Measurements from ENCODE around the gene GSTK1. TPM values are rescaled to one million over a fixed set of nuclear protein-coding genes. Genes with fewer than 3 reads are reported as not detected.

The GSTK1 gene
- polyA plus RNA-seq, 1 experiment: 100 TPM

GRCh38 chr7:143285806-143286521 is 22.7 kb downstream of the GSTK1 start:
- H3K27me3 ChIP-seq (ENCODE audit: control insufficient read depth, insufficient read depth, low read length): no peaks in the 10 kb centered on the region
- no peak for TF ChIP-seq CTCF (IDR thresholded peaks at IDR 0.05; ENCODE audit: low read depth, low read length)
- DNase-seq (ENCODE audit: low read depth, low spot score): no peak
- H3K27ac ChIP-seq (ENCODE audit: low read depth, low read length): no peak overlapping the region
- POLR2A ChIA-PET: no interaction called here
- CTCF ChIA-PET: interaction anchor here (0.9 to 1.0 kb wide), 2 partner anchors 13 to 71 kb away, joined by 3 to 5 read pairs; no protein-coding TSS in a partner anchor
- no peak overlapping the region for H3K4me3 ChIP-seq (ENCODE audit: low read depth, low read length)
- peaks cover 8% of the 10 kb centered on the region for H3K9me3 ChIP-seq (ENCODE audit: control insufficient read depth, insufficient read depth, low read length)

DNA sequence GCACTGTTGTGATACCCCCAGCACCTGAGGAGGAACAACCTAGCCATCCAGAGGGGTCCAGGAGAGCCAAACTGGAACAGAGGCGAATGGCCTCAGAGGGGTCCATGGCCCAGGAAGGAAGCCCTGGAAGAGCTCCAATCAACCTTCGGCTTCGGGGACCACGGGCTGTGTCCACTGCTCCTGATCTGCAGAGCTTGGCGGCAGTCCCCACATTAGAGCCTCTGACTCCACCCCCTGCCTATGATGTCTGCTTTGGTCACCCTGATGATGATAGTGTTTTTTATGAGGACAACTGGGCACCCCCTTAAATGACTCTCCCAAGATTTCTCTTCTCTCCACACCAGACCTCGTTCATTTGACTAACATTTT is 23.3 kb downstream of the GSTK1 start:
- CTCF ChIA-PET: interaction anchor here (0.9 to 1.0 kb wide), 2 partner anchors 13 to 71 kb away, joined by 3 to 5 read pairs; no protein-coding TSS in a partner anchor
- H3K27me3 ChIP-seq (ENCODE audit: control insufficient read depth, insufficient read depth, low read length): no peaks in the 10 kb centered on the region
- POLR2A ChIA-PET: no interaction called here
- no peak overlapping the region for H3K27ac ChIP-seq (ENCODE audit: low read depth, low read length)
- peaks cover 8% of the 10 kb centered on the region for H3K9me3 ChIP-seq (ENCODE audit: control insufficient read depth, insufficient read depth, low read length)
- no peak overlapping the region for H3K4me3 ChIP-seq (ENCODE audit: low read depth, low read length)
- no peak for TF ChIP-seq CTCF (IDR thresholded peaks at IDR 0.05; ENCODE audit: low read depth, low read length)
- no peak for DNase-seq (ENCODE audit: low read depth, low spot score)

GRCh38 chr7:143287339-143287934 is 24.2 kb downstream of the GSTK1 start:
- peak overlapping the region; percentile 45 for H3K4me3 ChIP-seq (ENCODE audit: low read depth, low read length)
- H3K27ac ChIP-seq (ENCODE audit: low read depth, low read length): no peak overlapping the region
- POLR2A ChIA-PET: interaction anchor here (0.6 to 1.5 kb wide), 13 partner anchors 8 to 110 kb away, joined by 3 to 9 read pairs (median 4); partner anchors contain the start of genes GSTK1 and ZYX
- TF ChIP-seq CTCF (IDR thresholded peaks at IDR 0.05; ENCODE audit: low read depth, low read length): no peak
- DNase-seq (ENCODE audit: low read depth, low spot score): no peak
- CTCF ChIA-PET: interaction anchor here (0.9 to 1.7 kb wide), 8 partner anchors 8 to 93 kb away, joined by 3 to 11 read pairs (median 5); partner anchors contain the start of genes GSTK1 and ZYX
- H3K9me3 ChIP-seq (ENCODE audit: control insufficient read depth, insufficient read depth, low read length): peaks cover 8% of the 10 kb centered on the region
- H3K27me3 ChIP-seq (ENCODE audit: control insufficient read depth, insufficient read depth, low read length): no peaks in the 10 kb centered on the region

DNA sequence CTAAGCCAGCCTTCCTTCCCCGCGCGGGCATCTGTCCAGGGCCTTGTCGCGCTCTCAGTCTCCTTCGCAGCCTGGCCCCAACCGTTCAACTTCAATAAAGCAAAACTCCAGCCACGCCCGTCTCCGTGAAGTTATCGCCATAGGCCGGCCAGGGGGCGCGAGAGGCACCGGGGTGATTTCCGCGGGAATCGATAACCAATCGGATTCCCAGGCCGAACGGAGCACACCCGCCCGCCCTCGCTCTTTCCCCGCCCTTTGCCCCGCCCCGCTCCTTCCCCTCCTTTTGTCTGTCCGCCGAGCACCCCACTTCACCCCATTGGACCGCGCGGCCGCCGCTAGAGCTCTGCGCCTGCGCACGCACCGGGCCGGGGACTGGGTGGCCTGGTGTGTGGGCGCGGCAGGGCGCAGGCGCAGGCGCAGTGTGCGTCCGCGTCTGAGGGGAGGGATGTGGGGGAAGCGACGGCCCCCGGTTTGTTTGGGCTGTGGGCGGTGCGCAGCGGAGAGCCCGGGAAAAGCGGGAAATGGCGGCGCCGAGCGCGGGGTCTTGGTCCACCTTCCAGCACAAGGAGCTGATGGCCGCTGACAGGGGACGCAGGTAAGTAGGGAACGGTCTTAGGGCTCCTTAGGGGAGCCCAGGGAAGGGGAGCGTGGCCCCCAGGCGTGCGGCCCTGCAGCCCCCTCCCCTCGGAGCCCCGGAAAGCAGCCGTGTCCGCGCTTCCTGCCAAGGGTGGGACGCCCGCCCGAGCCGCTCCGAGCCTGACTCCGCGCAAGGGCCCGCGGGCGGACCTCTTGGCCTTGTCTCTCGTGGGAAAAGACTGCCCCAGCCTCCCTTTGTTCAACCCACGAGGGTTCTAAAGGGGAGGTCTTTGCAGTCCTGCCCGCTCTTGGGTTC is 24.9 kb downstream of the GSTK1 start, which contains the start of gene CASP2:
Gene CASP2 (plus strand): TSS at position 417 of the 892 bp plus-strand sequence. CDS start 105 bp downstream, at position 522.
- ChIA-PET CTCF (interaction anchor here (0.6 to 1.7 kb wide), 11 partner anchors 8 to 129 kb away, joined by 3 to 11 read pairs (median 4); partner anchors contain the start of genes GSTK1 and ZYX), POLR2A (interaction anchor here (0.6 to 1.5 kb wide), 15 partner anchors 8 to 109 kb away, joined by 3 to 9 read pairs (median 4); partner anchors contain the start of genes GSTK1 and ZYX)
- peak within 1 kb of the TSS; percentile 79 for H3K4me3 ChIP-seq (ENCODE audit: low read depth, low read length)

More for the DNA sequence above, 24.9 kb downstream of the GSTK1 start, which contains the start of gene CASP2:
- Histone ChIP-seq H3K27ac (ENCODE audit: low read depth, low read length) (peak within 1 kb of the TSS; percentile 61), H3K27me3 (ENCODE audit: control insufficient read depth, insufficient read depth, low read length) (no peaks in the 10 kb centered on the region), H3K9me3 (ENCODE audit: control insufficient read depth, insufficient read depth, low read length) (peaks cover 8% of the 10 kb centered on the region)
- TF ChIP-seq CTCF (IDR thresholded peaks at IDR 0.05; ENCODE audit: low read depth, low read length): peak; percentile 44
- DNase-seq (ENCODE audit: low read depth, low spot score): peak; percentile 91
